ENCODE measurements around the gene CLK2.

Gene CLK2

GRCh38 chr1:155273343-155274245 is at the start of gene CLK2:
TSS of gene CLK2 (minus strand) at chr1:155273504. CDS start at chr1:155270977, 2,527 bp downstream.
- peak; percentile 96 for DNase-seq

GRCh38 chr1:155322571-155322952 is 49.3 kb upstream of the CLK2 start:
- DNase-seq = no peak

- no peak for DNase-seq
Measured at GRCh38 chr1:155321639-155322503, 48.6 kb upstream of the CLK2 start.

- DNase-seq = peak; percentile 88
Measured at GRCh38 chr1:155320661-155321617, 47.6 kb upstream of the CLK2 start, which contains the start of gene RUSC1. TSS of gene RUSC1 (plus strand) at chr1:155320894. CDS start at chr1:155321774, 880 bp downstream.

GRCh38 chr1:155320252-155320651 is 46.9 kb upstream of the CLK2 start:
- DNase-seq = no peak

GRCh38 chr1:155319536-155319935 is 46.2 kb upstream of the CLK2 start:
- no peak for DNase-seq

GRCh38 chr1:155318082-155318481 is 44.8 kb upstream of the CLK2 start:
- no peak for DNase-seq

GRCh38 chr1:155316922-155317321 is 43.6 kb upstream of the CLK2 start:
- no peak for DNase-seq

GRCh38 chr1:155313261-155313660 is 40.0 kb upstream of the CLK2 start:
- no peak for DNase-seq

GRCh38 chr1:155309423-155310021 is 36.2 kb upstream of the CLK2 start:
- no peak for DNase-seq

- DNase-seq = peak; percentile 95
Measured at GRCh38 chr1:155308493-155309422, 35.5 kb upstream of the CLK2 start, which contains the start of gene FDPS. TSS of gene FDPS (plus strand) at chr1:155308866. CDS start at chr1:155309790, 924 bp downstream.

GRCh38 chr1:155307247-155307740 is 34.0 kb upstream of the CLK2 start:
- DNase-seq = no peak

GRCh38 chr1:155305881-155306391 is 32.6 kb upstream of the CLK2 start:
- DNase-seq = no peak

GRCh38 chr1:155304558-155305063 is 31.3 kb upstream of the CLK2 start:
- DNase-seq = no peak

- DNase-seq = no peak
Measured at GRCh38 chr1:155301342-155301841, 28.1 kb upstream of the CLK2 start, which contains the start of gene PKLR. TSS of gene PKLR (minus strand) at chr1:155301438. CDS start at chr1:155301395, 43 bp downstream.

- DNase-seq = no peak
Measured at GRCh38 chr1:155300553-155301329, 27.4 kb upstream of the CLK2 start.

GRCh38 chr1:155300024-155300423 is 26.7 kb upstream of the CLK2 start:
- DNase-seq = no peak

GRCh38 chr1:155297384-155297783 is 24.1 kb upstream of the CLK2 start:
- no peak for DNase-seq

- DNase-seq = no peak
Measured at GRCh38 chr1:155296661-155297060, 23.4 kb upstream of the CLK2 start.

Measured in activated CD8-positive, alpha-beta memory T cell treated with anti-CD3 and anti-CD28 coated beads for 24 hours (primary cell).